Right lobe of liver (tissue), 4 donors: ENCODE data around the gene TOX4.

Experiments used
- POLR2A ChIP-seq: fragments of 450-650 bp; IDR thresholded peaks from one replicate; pipeline ENCODE4 v1.6.1; 2017; ENCODE audit warnings: antibody characterized with exemption, mild to moderate bottlenecking
- TF ChIP-seq, protein P1 (sequence below), 4 donors: fragments of 200-600 bp in 3 of 4; fragments of 450-650 bp in 1 of 4; IDR thresholded peaks; one replicate each; pipeline versions ENCODE4 v1.5.1 to v1.8.0; 2016 to 2022; ENCODE audit warnings: antibody characterized with exemption in 4 of 4, mild to moderate bottlenecking in 2 of 4
- donor health status: DM: no; HTN: no; CAD: no.
- donor health status: DM: no; HTN: no; CAD: no.
- donor health status: DM: no; HTN: yes; CAD: no.

DNA sequence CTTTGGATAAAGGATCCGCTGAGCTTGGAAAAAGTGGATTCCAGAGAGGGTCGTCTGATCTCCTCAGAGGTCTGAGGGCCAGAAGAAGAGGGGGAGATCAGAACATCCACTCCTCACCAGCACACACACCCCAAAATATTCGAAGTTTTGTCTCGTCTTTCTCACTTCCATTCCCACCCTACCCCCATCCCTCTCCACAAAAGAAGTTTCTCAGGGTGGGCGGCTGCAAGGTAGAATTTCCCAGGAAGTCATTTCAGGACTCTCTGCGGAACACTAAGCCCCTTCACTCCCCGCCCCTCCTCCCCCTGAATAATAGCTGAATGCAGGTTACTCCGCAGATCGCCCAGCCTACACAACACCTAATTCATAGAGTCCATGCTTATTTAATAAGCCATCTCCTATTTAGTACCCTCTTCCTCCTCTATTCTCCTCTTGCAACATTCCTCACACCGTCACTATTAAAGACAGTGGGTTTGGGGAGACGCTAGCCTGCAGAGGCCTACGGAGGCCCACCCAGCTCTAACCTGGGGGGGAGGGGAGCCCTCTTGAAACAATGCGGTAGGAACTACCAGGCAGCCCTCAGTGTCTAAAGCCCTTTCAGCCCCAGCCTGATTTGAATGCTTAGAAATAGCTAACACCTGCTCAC, 49.8 kb downstream of the TOX4 start:
- TF ChIP-seq, protein P1, sequence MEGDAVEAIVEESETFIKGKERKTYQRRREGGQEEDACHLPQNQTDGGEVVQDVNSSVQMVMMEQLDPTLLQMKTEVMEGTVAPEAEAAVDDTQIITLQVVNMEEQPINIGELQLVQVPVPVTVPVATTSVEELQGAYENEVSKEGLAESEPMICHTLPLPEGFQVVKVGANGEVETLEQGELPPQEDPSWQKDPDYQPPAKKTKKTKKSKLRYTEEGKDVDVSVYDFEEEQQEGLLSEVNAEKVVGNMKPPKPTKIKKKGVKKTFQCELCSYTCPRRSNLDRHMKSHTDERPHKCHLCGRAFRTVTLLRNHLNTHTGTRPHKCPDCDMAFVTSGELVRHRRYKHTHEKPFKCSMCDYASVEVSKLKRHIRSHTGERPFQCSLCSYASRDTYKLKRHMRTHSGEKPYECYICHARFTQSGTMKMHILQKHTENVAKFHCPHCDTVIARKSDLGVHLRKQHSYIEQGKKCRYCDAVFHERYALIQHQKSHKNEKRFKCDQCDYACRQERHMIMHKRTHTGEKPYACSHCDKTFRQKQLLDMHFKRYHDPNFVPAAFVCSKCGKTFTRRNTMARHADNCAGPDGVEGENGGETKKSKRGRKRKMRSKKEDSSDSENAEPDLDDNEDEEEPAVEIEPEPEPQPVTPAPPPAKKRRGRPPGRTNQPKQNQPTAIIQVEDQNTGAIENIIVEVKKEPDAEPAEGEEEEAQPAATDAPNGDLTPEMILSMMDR (IDR thresholded peaks at IDR 0.05), result no peak
- no peak for TF ChIP-seq POLR2A
